Esophagus squamous epithelium (tissue), 5 donors: ENCODE data around the gene IZUMO3. TPM values are rescaled to one million over a fixed set of nuclear protein-coding genes. Genes with fewer than 3 reads are reported as not detected.

ENCODE experiments used
- DNase-seq: peaks from one replicate; lab custom pipeline; 2025; lab: John Stamatoyannopoulos, UW
- H3K27ac ChIP-seq, 4 donors: fragments of 200-600 bp; sonication (generic); one replicate each; pipeline ENCODE4 v1.5.1; 2016 to 2019; ENCODE audit warnings: mild to moderate bottlenecking in 1 of 4
- H3K27me3 ChIP-seq, 4 donors: fragments of 200-600 bp; sonication (generic); 1 replicate in 3 of 4; 2 replicates in 1 of 4; pipeline versions ENCODE4 v1.5.1 to v1.6.0; 2017 to 2021; ENCODE audit warnings: antibody characterized with exemption in 1 of 4
- H3K36me3 ChIP-seq, 3 donors: fragments of 200-600 bp; sonication (generic); one replicate each; pipeline ENCODE4 v1.5.1; 2016 to 2019
- H3K4me1 ChIP-seq, 3 donors: fragments of 200-600 bp; sonication (generic); one replicate each; pipeline ENCODE4 v1.5.1; 2017 to 2019
- H3K4me3 ChIP-seq, 4 donors: fragments of 200-600 bp; sonication (generic); 1 replicate in 3 of 4; 2 replicates in 1 of 4; pipeline ENCODE4 v1.5.1; 2016 to 2019; ENCODE audit warnings: mild to moderate bottlenecking in 2 of 4, moderate library complexity in 1 of 4
- H3K9me3 ChIP-seq, 3 donors: fragments of 200-600 bp; sonication (generic); one replicate each; pipeline ENCODE4 v1.5.1; 2016 to 2019
- CTCF ChIP-seq, 6 experiments: fragments of 450-650 bp in 4 of 6; fragments of 200-600 bp in 2 of 6; sonication (generic) in 2 of 6; IDR thresholded peaks; one replicate each; pipeline ENCODE4 v1.5.1; 2016 to 2019; ENCODE audit warnings: antibody characterized with exemption in 6 of 6, mild to moderate bottlenecking in 4 of 6, moderate library complexity in 4 of 6
- POLR2A ChIP-seq, 4 donors: fragments of 450-650 bp; IDR thresholded peaks; one replicate each; pipeline ENCODE4 v1.6.1; 2017; ENCODE audit warnings: antibody characterized with exemption in 4 of 4, mild to moderate bottlenecking in 4 of 4, moderate library complexity in 3 of 4
- WGBS, 2 donors: methylation state at CpG; one replicate each; pipeline ENCODE4 v1.1.5; 2018; 5-methylcytosine and 5-hydroxymethylcytosine counted together
- intact Hi-C: fragments of 100-400 bp; cut with DNase I; formaldehyde crosslinking; loops from one replicate; pipeline ENCODE4 v1.15.0; 2022
- total RNA-seq, 4 donors: library from RNA; depleted of rRNA; stranded (reverse); fragments of >200 nt; gene quantifications; one replicate each; pipeline ENCODE4 v1.1.0, GENCODE V29; 2016
- donor health status: DM: yes; HTN: yes; CAD: no.

Gene IZUMO3, protein sequence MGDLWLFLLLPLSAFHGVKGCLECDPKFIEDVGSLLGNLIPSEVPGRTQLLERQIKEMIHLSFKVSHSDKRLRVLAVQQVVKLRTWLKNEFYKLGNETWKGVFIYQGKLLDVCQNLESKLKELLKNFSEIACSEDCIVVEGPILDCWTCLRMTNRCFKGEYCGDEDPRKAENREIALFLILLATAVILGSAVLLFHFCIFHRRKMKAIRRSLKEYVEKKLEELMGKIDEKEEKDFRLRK
- not detected for total RNA-seq

- H3K27ac ChIP-seq, result no peak within 1 kb of the TSS
- no peaks in the 10 kb centered on the region for H3K4me1 ChIP-seq
- intact Hi-C loops, result no loop called here
- no peaks in the 10 kb centered on the region for H3K36me3 ChIP-seq
- no peaks in the 10 kb centered on the region for H3K9me3 ChIP-seq
- no peak for DNase-seq
- TF ChIP-seq CTCF (IDR thresholded peaks at IDR 0.05) (no peak), POLR2A (IDR thresholded peaks at IDR 0.05) (no peak)
- WGBS, 2 donors, result 85 to 98% methylated on average over 3 of the region's 3 CpGs
- H3K27me3 ChIP-seq, result no peaks in the 10 kb centered on the region
- H3K4me3 ChIP-seq, result no peak within 1 kb of the TSS
These were observed at the start of gene IZUMO3 for GRCh38 chr9:24545847-24546522. Gene IZUMO3 (minus strand): TSS chr9:24545897. CDS start chr9:24545649, 248 bp downstream.

DNA sequence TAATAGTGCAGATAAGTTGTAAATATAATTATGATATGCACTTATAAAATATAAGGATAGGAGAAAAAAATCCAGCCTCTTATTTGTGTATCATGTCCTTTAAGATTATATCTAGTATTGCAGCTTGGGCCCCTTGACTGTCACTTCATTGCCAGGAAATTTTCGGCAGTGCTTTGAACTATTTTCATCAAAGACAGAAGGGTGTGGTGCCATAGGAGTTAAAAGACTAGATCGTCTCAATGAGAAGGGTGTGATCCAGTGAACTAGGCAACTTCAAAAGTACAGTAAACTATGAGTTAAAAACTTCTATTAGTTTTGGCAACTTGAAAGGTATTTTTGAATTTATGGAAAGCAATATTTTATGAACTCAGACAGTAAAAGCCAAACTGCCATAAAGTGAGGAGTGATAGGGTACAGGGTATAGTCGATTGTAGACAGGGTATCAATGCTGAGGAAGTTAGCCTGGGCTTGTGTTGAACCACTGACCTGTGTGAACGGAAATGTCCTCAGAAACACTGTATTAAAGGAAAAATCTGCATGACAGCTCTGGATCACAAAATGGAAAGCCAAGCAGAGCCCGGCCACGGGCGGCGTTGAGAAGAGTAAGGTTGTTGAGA, 48.6 kb upstream of the IZUMO3 start:
- no peak overlapping the region for H3K4me3 ChIP-seq
- no peaks in the 10 kb centered on the region for H3K36me3 ChIP-seq
- TF ChIP-seq CTCF (IDR thresholded peaks at IDR 0.05), result no peak
- no peak for TF ChIP-seq POLR2A (IDR thresholded peaks at IDR 0.05)
- intact Hi-C loops, result no loop called here
- H3K9me3 ChIP-seq, result no peaks in the 10 kb centered on the region
- H3K27ac ChIP-seq, result no peak overlapping the region
- no peak for DNase-seq
- WGBS, 2 donors, result 62 to 65% methylated on average over 8 of the region's 8 CpGs
- H3K4me1 ChIP-seq, result no peaks in the 10 kb centered on the region
- no peaks in the 10 kb centered on the region for H3K27me3 ChIP-seq

GRCh38 chr9:24590432-24590831, 44.7 kb upstream of the IZUMO3 start:
- Histone ChIP-seq H3K4me1 (no peaks in the 10 kb centered on the region), H3K27me3 (no peaks in the 10 kb centered on the region), H3K36me3 (no peaks in the 10 kb centered on the region), H3K27ac (no peak overlapping the region), H3K4me3 (no peak overlapping the region), H3K9me3 (no peaks in the 10 kb centered on the region)
- no peak for TF ChIP-seq POLR2A (IDR thresholded peaks at IDR 0.05)
- TF ChIP-seq CTCF (IDR thresholded peaks at IDR 0.05), result no peak
- DNase-seq, result no peak
- intact Hi-C loops, result no loop called here
- 32 to 50% methylated on average over 1 of the region's 1 CpG for WGBS, 2 donors

DNA sequence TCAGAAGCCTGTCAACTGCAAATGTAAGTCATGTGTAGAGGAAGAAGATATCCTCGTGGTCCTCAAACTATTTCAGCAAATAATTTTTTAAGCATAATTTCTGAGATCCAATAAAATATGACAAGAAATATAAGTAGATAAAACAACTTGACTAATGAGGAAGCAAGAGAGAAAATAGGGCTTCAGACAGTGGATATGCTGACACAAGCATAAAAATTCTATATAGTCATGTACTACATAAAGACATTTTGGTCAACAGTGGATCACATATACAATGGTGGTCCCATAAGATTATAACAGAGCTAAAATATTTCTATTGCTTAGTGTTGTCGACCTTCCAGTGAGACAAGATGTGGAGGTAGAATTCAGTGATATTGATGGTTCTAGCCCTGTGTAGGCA, 42.2 kb upstream of the IZUMO3 start:
- Histone ChIP-seq H3K4me3 (no peak overlapping the region), H3K27me3 (no peaks in the 10 kb centered on the region), H3K27ac (no peak overlapping the region), H3K36me3 (no peaks in the 10 kb centered on the region), H3K4me1 (no peaks in the 10 kb centered on the region), H3K9me3 (no peaks in the 10 kb centered on the region)
- TF ChIP-seq CTCF (IDR thresholded peaks at IDR 0.05) (no peak), POLR2A (IDR thresholded peaks at IDR 0.05) (no peak)
- no peak for DNase-seq
- WGBS, 2 donors, result 46% methylated on average over 2 of the region's 2 CpGs
- intact Hi-C loops, result no loop called here
